GM21717 (cell line): ENCODE data around the gene NTN3.

Experiments used
- ATAC-seq: cut with Tn5 transposase; IDR thresholded peaks from one replicate; pipeline ENCODE4 v1.9.1; 2021; ENCODE audit warnings: mild to moderate bottlenecking, moderate library complexity; ENCODE audit not compliant: unreplicated experiment

NTN3 gene

GRCh38 chr16:2465653-2466415 lies 5.3 kb upstream of the NTN3 start:
- no peak for ATAC-seq

DNA sequence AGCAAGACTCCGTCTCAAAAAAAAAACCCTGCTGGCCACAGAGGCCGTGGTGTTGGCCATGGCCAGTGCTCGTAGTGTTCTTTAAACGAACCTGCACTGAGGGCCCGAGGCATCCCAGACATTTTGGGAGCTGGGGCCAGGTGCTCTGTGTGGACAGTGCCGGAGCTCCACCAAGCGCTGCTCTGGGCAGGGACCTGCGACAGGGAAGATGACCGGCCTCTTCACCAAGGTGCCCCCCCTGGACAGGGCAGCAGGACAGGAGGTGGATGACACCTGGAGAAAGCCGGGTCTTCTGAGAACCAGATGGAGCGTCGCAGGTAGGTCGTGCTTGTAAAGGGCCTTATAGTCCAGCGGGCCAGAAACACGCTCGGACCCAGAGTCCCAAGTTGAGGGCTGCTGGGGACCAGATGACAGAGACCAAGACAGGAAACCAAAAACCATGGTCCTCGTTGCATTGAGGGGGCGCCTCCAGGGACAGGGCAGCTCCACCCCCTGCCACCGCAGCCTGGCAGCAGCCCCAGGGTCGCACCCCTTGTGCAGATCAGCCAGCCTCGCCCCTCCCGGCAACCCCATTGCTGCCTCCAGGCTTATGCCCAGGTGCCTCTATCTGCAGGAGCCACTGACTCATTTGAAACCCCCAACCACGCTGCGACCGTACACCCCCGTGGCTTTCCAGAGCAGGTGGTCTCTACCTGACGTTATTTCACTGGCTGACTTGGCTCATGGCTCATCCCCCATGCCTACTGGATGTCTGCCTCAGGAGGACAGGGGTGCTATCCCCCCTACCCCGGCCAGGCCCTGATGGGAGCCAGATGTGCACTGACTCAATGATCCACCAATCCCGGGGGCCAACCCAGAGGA lies 4.2 kb upstream of the NTN3 start:
- ATAC-seq: no peak

GRCh38 chr16:2467528-2468232 lies 3.4 kb upstream of the NTN3 start:
- ATAC-seq: no peak

DNA sequence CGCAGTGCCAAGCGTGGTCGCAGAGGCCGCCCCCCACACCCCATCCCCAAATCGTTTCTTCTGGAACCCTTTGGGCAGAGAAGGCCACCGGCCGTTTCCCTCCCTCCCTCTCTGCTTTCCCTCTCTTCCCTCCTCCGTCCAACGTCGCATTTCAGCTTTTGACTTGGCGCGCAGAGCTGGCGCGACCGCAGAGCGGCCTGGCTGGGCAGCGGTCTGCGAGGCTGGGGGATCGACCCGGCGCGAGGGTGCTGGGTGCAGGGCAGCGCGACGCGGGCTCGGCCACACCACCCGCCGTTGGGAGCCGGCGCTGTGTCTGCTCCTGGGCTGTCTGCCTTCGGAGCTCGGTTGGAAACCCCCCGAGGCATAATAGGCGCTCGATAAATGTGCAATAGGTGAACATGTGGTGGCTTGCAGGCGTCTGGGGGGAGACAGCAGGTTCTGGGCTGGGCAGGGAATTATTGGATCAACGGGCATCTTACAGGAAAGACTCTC lies 2.8 kb upstream of the NTN3 start:
- ATAC-seq: no peak

- ATAC-seq: no peak
Observed at GRCh38 chr16:2468725-2469398, 2.2 kb upstream of the NTN3 start.

GRCh38 chr16:2469399-2470233 lies 1.5 kb upstream of the NTN3 start:
- no peak for ATAC-seq

- no peak for ATAC-seq
Observed at GRCh38 chr16:2470234-2470601, 879 bp upstream of the NTN3 start.

DNA sequence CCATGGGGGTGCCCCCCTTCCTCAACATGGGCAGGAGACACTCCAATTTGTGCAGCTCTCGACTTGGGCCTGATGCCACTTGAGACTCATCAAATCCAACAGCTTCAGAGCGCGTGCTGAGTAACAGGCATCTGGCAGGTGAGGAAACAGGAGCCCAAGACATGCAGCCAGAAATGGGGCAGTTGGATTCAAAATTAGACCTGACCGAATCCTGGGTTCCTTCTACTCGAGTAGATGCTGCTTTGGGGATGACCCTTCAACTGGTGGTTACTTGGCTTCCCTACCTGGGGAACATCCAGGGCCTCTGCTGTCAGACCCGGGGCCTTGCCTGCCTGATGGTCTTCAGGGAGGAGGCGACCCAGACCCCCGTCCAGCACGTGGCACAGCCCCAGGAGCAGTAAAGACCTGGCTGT lies 488 bp upstream of the NTN3 start:
- ATAC-seq: no peak

DNA sequence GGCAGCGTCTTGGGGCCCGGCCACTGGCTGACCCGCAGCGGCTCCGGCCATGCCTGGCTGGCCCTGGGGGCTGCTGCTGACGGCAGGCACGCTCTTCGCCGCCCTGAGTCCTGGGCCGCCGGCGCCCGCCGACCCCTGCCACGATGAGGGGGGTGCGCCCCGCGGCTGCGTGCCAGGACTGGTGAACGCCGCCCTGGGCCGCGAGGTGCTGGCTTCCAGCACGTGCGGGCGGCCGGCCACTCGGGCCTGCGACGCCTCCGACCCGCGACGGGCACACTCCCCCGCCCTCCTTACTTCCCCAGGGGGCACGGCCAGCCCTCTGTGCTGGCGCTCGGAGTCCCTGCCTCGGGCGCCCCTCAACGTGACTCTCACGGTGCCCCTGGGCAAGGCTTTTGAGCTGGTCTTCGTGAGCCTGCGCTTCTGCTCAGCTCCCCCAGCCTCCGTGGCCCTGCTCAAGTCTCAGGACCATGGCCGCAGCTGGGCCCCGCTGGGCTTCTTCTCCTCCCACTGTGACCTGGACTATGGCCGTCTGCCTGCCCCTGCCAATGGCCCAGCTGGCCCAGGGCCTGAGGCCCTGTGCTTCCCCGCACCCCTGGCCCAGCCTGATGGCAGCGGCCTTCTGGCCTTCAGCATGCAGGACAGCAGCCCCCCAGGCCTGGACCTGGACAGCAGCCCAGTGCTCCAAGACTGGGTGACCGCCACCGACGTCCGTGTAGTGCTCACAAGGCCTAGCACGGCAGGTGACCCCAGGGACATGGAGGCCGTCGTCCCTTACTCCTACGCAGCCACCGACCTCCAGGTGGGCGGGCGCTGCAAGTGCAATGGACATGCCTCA lies 773 bp downstream of the NTN3 start:
- ATAC-seq: no peak

DNA sequence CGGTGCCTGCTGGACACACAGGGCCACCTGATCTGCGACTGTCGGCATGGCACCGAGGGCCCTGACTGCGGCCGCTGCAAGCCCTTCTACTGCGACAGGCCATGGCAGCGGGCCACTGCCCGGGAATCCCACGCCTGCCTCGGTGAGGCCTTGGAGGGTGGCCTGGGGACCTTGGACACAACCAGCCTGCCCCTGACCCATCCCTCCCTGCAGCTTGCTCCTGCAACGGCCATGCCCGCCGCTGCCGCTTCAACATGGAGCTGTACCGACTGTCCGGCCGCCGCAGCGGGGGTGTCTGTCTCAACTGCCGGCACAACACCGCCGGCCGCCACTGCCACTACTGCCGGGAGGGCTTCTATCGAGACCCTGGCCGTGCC lies 1.4 kb downstream of the NTN3 start:
- no peak for ATAC-seq

DNA sequence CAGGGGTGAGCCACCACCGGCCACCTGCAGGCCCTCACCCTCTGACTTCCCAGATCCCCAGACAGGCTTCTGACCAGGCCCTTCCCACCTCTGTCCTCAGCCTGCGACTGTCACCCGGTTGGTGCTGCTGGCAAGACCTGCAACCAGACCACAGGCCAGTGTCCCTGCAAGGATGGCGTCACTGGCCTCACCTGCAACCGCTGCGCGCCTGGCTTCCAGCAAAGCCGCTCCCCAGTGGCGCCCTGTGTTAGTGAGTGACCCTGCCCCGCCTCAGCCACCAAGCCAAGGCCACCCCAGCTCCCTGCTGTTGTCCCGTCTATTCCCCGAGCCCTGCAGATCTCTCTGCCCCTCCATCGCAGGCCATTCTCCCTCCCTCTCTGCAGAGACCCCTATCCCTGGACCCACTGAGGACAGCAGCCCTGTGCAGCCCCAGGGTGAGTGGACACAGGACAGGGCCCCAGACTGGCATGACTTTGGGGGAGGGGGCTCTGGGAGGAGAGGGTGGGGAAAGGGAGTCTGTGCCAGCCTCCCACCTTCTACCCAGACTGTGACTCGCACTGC lies 1.9 kb downstream of the NTN3 start:
- no peak for ATAC-seq

GRCh38 chr16:2473446-2473926 lies 2.4 kb downstream of the NTN3 start:
- no peak for ATAC-seq

- peak; percentile 12 for ATAC-seq
Observed at GRCh38 chr16:2473999-2474876, 3.1 kb downstream of the NTN3 start.

DNA sequence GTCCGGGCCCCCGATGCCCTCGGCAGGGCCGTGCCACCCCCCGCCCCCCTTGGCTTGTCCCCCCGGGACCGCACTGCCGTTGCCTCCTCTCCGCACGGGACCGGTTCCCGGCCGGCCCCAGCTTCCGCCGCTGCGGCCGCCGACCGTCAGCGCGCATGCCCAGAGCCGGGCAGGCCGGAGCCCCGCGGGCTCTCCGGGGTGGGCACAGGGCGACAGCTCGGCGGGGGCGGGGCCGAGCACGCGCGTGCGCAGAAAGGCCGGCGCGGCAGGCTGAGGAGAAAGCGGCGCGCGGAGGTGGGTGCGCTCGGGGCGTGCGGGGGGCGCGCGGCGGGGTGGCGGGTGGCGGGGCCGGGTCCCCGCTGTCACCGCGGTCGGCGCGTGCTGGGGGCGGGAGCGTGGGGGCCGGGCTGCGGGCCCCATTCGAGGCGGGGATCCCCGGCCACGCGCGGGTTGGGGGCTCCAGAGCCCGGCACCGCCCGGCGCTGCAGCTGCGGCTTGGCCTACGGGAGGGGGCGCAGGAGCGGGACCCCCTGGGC lies 3.8 kb downstream of the NTN3 start, which contains the start of gene TBC1D24:
TSS of gene TBC1D24 (plus strand) at position 251 of the 536 bp plus-strand sequence. CDS start 21,022 bp downstream, outside the sequence.
- peak; percentile 40 for ATAC-seq

GRCh38 chr16:2475413-2476344 lies 4.6 kb downstream of the NTN3 start:
- ATAC-seq: peak; percentile 7

DNA sequence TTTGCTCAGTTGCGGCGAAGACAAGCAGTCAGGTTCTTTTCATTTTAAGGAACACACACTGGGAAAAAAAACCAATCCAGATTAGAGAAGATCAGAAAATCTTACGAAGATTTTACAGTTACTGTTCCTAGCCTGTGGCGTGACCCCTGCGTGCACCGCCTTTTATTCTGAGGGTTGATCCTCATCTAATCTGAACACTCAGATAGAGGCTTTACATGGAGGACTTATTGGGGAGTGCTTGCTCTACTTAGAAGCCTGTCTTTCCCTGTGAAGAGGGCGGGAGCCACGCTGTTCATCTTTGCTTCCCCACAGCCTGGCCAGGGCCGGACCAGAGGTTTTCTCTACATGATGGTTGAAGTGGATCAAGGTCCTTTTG lies 5.2 kb downstream of the NTN3 start:
- ATAC-seq: no peak
